ENCODE measurements around the gene ACTR10.

- TF ChIP-seq CTCF (IDR thresholded peaks at IDR 0.05; ENCODE audit: insufficient read depth, low read length) (no peak), POLR2AphosphoS5 (IDR thresholded peaks at IDR 0.05; ENCODE audit: low read depth) (no peak), GABPA (IDR thresholded peaks at IDR 0.05; ENCODE audit: low read depth) (no peak), REST (IDR thresholded peaks at IDR 0.05; ENCODE audit: insufficient replicate concordance, low read depth) (no peak)
Observed at GRCh38 chr14:58274881-58275280, 74.9 kb downstream of the ACTR10 start.
